Heart right ventricle (tissue), 16 donors: ENCODE measurements around the gene CEP57L1. TPM values are rescaled to one million over a fixed set of nuclear protein-coding genes. Genes with fewer than 3 reads are reported as not detected.

Experiments
- ATAC-seq, 8 donors: fragments of 200-7000 bp; cut with Tn5 transposase; one replicate each; pipeline ENCODE4 v1.9.1; 2020; ENCODE audit warnings: mild to moderate bottlenecking in 8 of 8, moderate library complexity in 8 of 8, moderate number of reproducible peaks in 1 of 8
- DNase-seq, 2 donors: peaks; one replicate each; pipeline ENCODE4 v3.0.0-alpha.2; 2020
- H3K27ac ChIP-seq, 10 donors: fragments of 200-600 bp; sonication (generic) in 2 of 10; one replicate each; pipeline versions ENCODE4 v1.5.0 to v1.8.0; 2020 to 2022; ENCODE audit warnings: mild to moderate bottlenecking in 3 of 10
- H3K27me3 ChIP-seq, 7 donors: fragments of 200-600 bp; one replicate each; pipeline ENCODE4 v1.8.0; 2021 to 2022; ENCODE audit warnings: mild to moderate bottlenecking in 2 of 7
- H3K36me3 ChIP-seq, 9 donors: fragments of 200-600 bp; sonication (generic) in 1 of 9; one replicate each; pipeline versions ENCODE4 v1.5.0 to v1.8.0; 2020 to 2022; ENCODE audit warnings: mild to moderate bottlenecking in 2 of 9
- H3K4me1 ChIP-seq, 9 donors: fragments of 200-600 bp; sonication (generic) in 1 of 9; one replicate each; pipeline versions ENCODE4 v1.5.0 to v1.8.0; 2020 to 2022; ENCODE audit warnings: mild to moderate bottlenecking in 4 of 9
- H3K4me3 ChIP-seq, 10 donors: fragments of 200-600 bp; sonication (generic) in 2 of 10; one replicate each; pipeline versions ENCODE4 v1.5.0 to v1.8.0; 2020 to 2022; ENCODE audit warnings: mild to moderate bottlenecking in 7 of 10, moderate library complexity in 2 of 10
- H3K9me3 ChIP-seq, 11 donors: fragments of 200-600 bp in 10 of 11; sonication (generic) in 2 of 11; one replicate each; pipeline versions ENCODE4 v1.5.0 to v1.8.0; 2013 to 2022; ENCODE audit warnings: mild to moderate bottlenecking in 2 of 11, control low read depth in 1 of 11, moderate library complexity in 1 of 11
- CTCF ChIP-seq, 9 donors: fragments of 200-600 bp; sonication (generic) in 2 of 9; IDR thresholded peaks; one replicate each; pipeline versions ENCODE4 v1.5.0 to v1.8.0; 2021 to 2022; ENCODE audit warnings: antibody characterized with exemption in 9 of 9, mild to moderate bottlenecking in 5 of 9, moderate library complexity in 1 of 9
- WGBS, 2 donors: extraction: QIAGEN DNeasy Blood & Tissue Kit; methylation state at CpG; one replicate each; pipeline ENCODE4 v1.1.7; 2013; ENCODE audit warnings: inconsistent platforms in 1 of 2; 5-methylcytosine and 5-hydroxymethylcytosine counted together
- intact Hi-C, 10 donors: fragments of 100-400 bp; cut with DNase I; formaldehyde crosslinking; loops; one replicate each; pipeline versions ENCODE4 v1.11.1 to v1.14.2; 2022
- long read RNA-seq, 3 donors: library from polyadenylated mRNA; unstranded; transcript quantifications; one replicate each; pipeline ENCODE4 v2.0.0, GENCODE V29; 2020 to 2021
- polyA plus RNA-seq, 2 donors: library from polyadenylated mRNA; stranded (reverse); fragments of 200-250 nt; gene quantifications; one replicate each; pipeline ENCODE4 v1.2.3, GENCODE V29; 2013
- total RNA-seq, 10 donors: library from RNA; stranded (reverse); fragmentation: NEBNext Ultra II Directional in 3 of 10; extraction: Animal tissue kit (Norgen Biotek cat#: 25700) in 3 of 10; gene quantifications; one replicate each; pipeline versions ENCODE4 v1.2.1 to v1.2.4, GENCODE V29; 2021 to 2023
- donor health status: Arrhythmogenic right ventricular cardiomyopathy.
- donor health status: ischemic (EF 13 %, LVEDD 7.1; RV severe dilation, severe dysfunction).
- donor health status: healthy with polysubstance abuse.
- donor health status: DM: no; HTN: yes; CAD: no.
- donor health status: DM: no; HTN: no; CAD: no.
- donor health status: ischemic (EF 25% LVEDD 6.9; RV normal size, moderate dysfunction).
- donor health status: ischemic (EF 25% LVEDD 5.7; RV mildly dilated, moderate dysfunction).
- donor health status: healthy.
- donor health status: DM: yes; HTN: yes; CAD: no.
- donor health status: Ischemic cardiomyopathy.
- donor health status: ischemic (EF 35%, LVEDD 5.7; RV mildly dilated, moderate dysfunction).
- donor health status: nonischemic (EF 11% LVEDD 7.7; RV severe dilation, severe dysfunction).
- donor health status: DM: yes; HTN: yes; CAD: no.
- donor health status: PGD.
- donor health status: ischemic (EF 29% LVEDD 5.4; RV normal size, mild dysfunction).
- donor health status: nonischemic (EF 23%, LVEDD 6.1; RV moderate dilation, normal function).

The CEP57L1 gene
- total RNA-seq (10 to 100 TPM in 5 of 10 donors, 1 to 10 TPM in 5; 6.0 to 11.4 (median 9.6) TPM), polyA plus RNA-seq (10 to 100 TPM in 1 of 2 donors, 1 to 10 TPM in 1; 4.2 to 17.4 TPM)
- long read RNA-seq, donor 1, partial matches to known transcripts: 1 of 5 reads
- long read RNA-seq, donor 1, other reads (novel, unspliced or antisense): 4 of 5 reads
- long read RNA-seq, donor 2, partial matches to known transcripts: 0 of 2 reads
- long read RNA-seq, donor 2, other reads (novel, unspliced or antisense): 2 of 2 reads
- long read RNA-seq, donor 3, partial matches to known transcripts: 3 of 9 reads
- long read RNA-seq, donor 3, other reads (novel, unspliced or antisense): 3 of 9 reads

- DNase-seq (peak; percentile 98), ATAC-seq (peak; percentile 71 to 94 (median 83))
- Histone ChIP-seq H3K4me3 (peak within 1 kb of the TSS; percentile 59 to 98 (median 73)), H3K27me3 (no peaks in the 10 kb centered on the region), H3K36me3 (peaks cover 0 to 7% (median 0%) of the 10 kb centered on the region in 9 donors), H3K4me1 (peaks cover 0 to 49% (median 38%) of the 10 kb centered on the region in 9 donors), H3K27ac (peak within 1 kb of the TSS; percentile 91 to 100 (median 99)), H3K9me3 (no peaks in the 10 kb centered on the region)
- peak in 2 of 9 donors; percentile 18 to 22 for TF ChIP-seq CTCF (IDR thresholded peaks at IDR 0.05)
- WGBS, 2 donors: 0% methylated on average over 47 to 49 of the region's 49 CpGs
- intact Hi-C loops: loop anchor here in 3 of 10 donors (2.0 to 10.0 kb wide), 2 partner anchors 288 to 290 kb away; partner anchors contain the start of gene CD164 (in 3 of the 3)
Observed at GRCh38 chr6:109095036-109095834, at the start of gene CEP57L1. CEP57L1 (plus strand) TSS chr6:109095507; CDS start chr6:109145222, 49,715 bp downstream.

GRCh38 chr6:109048176-109048575 is 47.1 kb upstream of the CEP57L1 start:
- Histone ChIP-seq H3K4me1 (peaks cover 0 to 43% (median 22%) of the 10 kb centered on the region in 9 donors), H3K36me3 (no peaks in the 10 kb centered on the region), H3K9me3 (peaks cover 0 to under 1% (median 0%) of the 10 kb centered on the region in 11 donors), H3K27me3 (no peaks in the 10 kb centered on the region), H3K4me3 (no peak overlapping the region), H3K27ac (peak overlapping the region in 9 of 10 donors; percentile 8 to 69 (median 42))
- DNase-seq: no peak
- no peak for TF ChIP-seq CTCF (IDR thresholded peaks at IDR 0.05)
- peak in 5 of 8 donors; percentile 11 to 50 (median 45) for ATAC-seq
- intact Hi-C loops: no loop called here
- 50 to 52% methylated on average over 1 of the region's 1 CpG for WGBS, 2 donors

- Histone ChIP-seq H3K9me3 (no peaks in the 10 kb centered on the region), H3K27me3 (no peaks in the 10 kb centered on the region), H3K4me3 (no peak overlapping the region), H3K27ac (peak overlapping the region in 8 of 10 donors; percentile 8 to 69 (median 40)), H3K36me3 (no peaks in the 10 kb centered on the region), H3K4me1 (peaks cover 0 to 50% (median 26%) of the 10 kb centered on the region in 9 donors)
- TF ChIP-seq CTCF (IDR thresholded peaks at IDR 0.05): no peak
- intact Hi-C loops: no loop called here
- DNase-seq: no peak
- ATAC-seq: no peak
- 86 to 89% methylated on average over 3 of the region's 3 CpGs for WGBS, 2 donors
Observed at GRCh38 chr6:109048670-109049415, 46.5 kb upstream of the CEP57L1 start.

- ATAC-seq (no peak), DNase-seq (no peak)
- Histone ChIP-seq H3K4me3 (no peak overlapping the region), H3K36me3 (no peaks in the 10 kb centered on the region), H3K27ac (no peak overlapping the region), H3K9me3 (no peaks in the 10 kb centered on the region), H3K27me3 (no peaks in the 10 kb centered on the region), H3K4me1 (peaks cover 0 to 59% (median 26%) of the 10 kb centered on the region in 9 donors)
- intact Hi-C loops: no loop called here
- TF ChIP-seq CTCF (IDR thresholded peaks at IDR 0.05): no peak
- 93 to 96% methylated on average over 2 of the region's 2 CpGs for WGBS, 2 donors
Observed at GRCh38 chr6:109050012-109050411, 45.3 kb upstream of the CEP57L1 start.
